Lower leg skin (tissue), 4 donors: ENCODE data around the gene COPS7A. TPM values are rescaled to one million over a fixed set of nuclear protein-coding genes. Genes with fewer than 3 reads are reported as not detected.
A peak's percentile ranks its signal among the peaks of the same experiment; 100 is the strongest.

Experiments used
- DNase-seq, 2 donors: peaks; one replicate each; pipeline ENCODE4 v3.0.0-alpha.2; 2019; ENCODE audit warnings: low spot score in 2 of 2
- H3K4me3 ChIP-seq: fragments of 200-600 bp; sonication (generic); 2 replicates; pipeline ENCODE4 v1.5.1; 2017; ENCODE audit warnings: mild to moderate bottlenecking, low read depth; ENCODE audit not compliant: poor library complexity, severe bottlenecking
- POLR2A ChIP-seq, 2 donors: fragments of 450-650 bp; IDR thresholded peaks; one replicate each; pipeline ENCODE4 v1.6.1; 2016 to 2017; ENCODE audit warnings: antibody characterized with exemption in 2 of 2, mild to moderate bottlenecking in 1 of 2, moderate library complexity in 1 of 2
- WGBS, 2 donors: methylation state at CpG; one replicate each; pipeline ENCODE4 v1.1.5; 2018; 5-methylcytosine and 5-hydroxymethylcytosine counted together
- intact Hi-C: fragments of 100-400 bp; cut with DNase I; formaldehyde crosslinking; loops from one replicate; pipeline ENCODE4 v1.15.0; 2023; ENCODE audit warnings: low total_unique reads
- total RNA-seq, 4 donors: library from RNA; depleted of rRNA; stranded (reverse); fragments of >200 nt; gene quantifications; one replicate each; pipeline ENCODE4 v1.1.0, GENCODE V29; 2016
- TF ChIP-seq, protein P1 (sequence below), 3 donors: fragments of 450-650 bp; IDR thresholded peaks; one replicate each; pipeline ENCODE4 v1.5.1; 2016; ENCODE audit warnings: antibody characterized with exemption in 3 of 3, mild to moderate bottlenecking in 3 of 3, moderate library complexity in 2 of 3

The COPS7A gene
- total RNA-seq, 4 donors from 2014 or later, result 46.3 to 64.6 (median 56.6) TPM

DNA sequence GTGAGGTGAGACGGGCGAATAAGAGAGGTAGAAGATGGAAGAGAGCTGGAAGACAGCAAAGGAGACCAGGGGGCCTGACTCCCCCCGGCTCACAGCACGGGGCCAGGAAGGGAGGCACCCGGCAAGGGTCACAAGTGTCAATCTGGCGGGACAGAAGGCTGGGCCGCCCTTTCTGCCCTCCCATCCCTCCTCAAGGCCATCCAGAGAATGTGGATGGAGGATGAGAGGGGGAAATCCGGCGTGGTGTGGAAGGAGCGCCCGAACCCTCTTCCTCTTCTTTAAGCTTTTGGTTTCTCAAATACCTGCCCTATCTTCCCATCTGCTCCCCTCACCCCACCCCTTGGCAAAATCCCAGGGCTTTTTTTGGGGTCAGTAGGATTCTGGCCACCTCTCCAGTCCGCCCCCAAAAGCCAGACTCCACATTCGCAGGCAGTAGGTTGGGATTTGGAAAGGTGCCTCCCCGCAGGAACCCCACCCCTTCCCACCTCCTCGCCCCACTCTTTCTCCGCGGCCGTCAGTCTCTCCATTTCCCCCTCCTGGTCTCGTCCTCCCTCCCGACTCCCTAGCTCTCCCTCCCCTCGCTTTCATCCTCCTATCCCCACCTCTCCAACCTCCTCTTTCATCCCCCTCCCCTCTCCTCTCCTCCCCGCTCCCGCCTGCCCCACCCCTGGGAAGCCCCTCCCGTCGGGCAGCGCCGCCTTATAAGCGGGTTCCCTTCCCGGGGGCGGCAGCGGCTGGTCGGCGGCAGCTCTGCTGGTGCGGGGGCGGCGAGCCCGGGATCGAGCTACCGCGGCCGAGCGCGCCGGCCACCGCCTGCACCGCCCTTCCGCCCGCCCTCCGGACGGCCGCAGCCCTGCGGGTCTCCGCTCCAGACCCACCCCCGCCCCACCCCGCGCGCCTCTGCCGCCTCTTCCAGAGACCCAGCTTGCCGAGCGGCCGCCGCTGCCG is 42.1 kb downstream of the COPS7A start, which contains the start of gene PTMS:
Gene PTMS, plus strand, starts transcription at position 730 of the 948 bp plus-strand sequence. CDS start 343 bp downstream, outside the sequence.
- peak in 1 of 2 donors; percentile 75 for TF ChIP-seq POLR2A (IDR thresholded peaks at IDR 0.05)
- TF ChIP-seq, protein P1, sequence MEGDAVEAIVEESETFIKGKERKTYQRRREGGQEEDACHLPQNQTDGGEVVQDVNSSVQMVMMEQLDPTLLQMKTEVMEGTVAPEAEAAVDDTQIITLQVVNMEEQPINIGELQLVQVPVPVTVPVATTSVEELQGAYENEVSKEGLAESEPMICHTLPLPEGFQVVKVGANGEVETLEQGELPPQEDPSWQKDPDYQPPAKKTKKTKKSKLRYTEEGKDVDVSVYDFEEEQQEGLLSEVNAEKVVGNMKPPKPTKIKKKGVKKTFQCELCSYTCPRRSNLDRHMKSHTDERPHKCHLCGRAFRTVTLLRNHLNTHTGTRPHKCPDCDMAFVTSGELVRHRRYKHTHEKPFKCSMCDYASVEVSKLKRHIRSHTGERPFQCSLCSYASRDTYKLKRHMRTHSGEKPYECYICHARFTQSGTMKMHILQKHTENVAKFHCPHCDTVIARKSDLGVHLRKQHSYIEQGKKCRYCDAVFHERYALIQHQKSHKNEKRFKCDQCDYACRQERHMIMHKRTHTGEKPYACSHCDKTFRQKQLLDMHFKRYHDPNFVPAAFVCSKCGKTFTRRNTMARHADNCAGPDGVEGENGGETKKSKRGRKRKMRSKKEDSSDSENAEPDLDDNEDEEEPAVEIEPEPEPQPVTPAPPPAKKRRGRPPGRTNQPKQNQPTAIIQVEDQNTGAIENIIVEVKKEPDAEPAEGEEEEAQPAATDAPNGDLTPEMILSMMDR (IDR thresholded peaks at IDR 0.05), result no peak
- 3 to 4% methylated on average over 33 to 53 of the region's 63 CpGs for WGBS, 2 donors
- peak; percentile 62 to 95 for DNase-seq
- peak within 1 kb of the TSS; percentile 58 for H3K4me3 ChIP-seq
- intact Hi-C loops, result no loop called here

DNA sequence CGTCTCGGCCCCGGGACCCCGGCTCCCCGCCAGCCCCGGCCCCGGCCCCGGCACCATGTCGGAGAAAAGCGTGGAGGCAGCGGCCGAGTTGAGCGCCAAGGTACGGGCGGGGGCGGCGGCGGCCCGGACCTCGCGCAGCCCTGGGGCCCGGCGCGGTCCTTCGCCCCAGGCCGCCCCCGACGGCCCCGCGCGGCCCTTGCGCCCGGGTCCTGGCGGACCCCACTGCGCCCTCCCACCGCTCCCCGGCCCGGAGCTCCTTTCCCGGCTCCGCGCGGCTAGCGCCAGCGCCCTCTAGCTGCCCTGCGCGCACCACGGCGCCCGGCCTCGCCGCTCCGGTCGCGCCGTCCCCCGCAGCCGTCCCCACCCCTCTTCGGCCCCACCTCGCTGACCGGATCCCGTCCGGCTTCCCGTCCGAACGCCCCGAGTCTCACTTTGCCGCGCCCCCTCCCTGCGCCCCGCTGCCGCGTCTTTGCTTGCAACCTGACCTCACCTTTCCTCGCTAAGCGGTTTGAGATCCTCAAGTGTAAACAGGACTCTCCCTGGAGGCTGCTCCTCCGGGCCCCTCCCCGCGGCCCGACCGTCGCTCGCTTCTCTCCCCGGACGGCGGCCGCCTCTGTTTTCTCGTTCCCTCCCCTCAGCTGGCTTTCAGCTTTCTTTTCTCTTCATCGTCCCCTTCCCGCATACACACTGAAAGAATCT is 43.0 kb downstream of the COPS7A start:
- peak overlapping the region; percentile 58 for H3K4me3 ChIP-seq
- DNase-seq, result peak; percentile 73 to 96
- intact Hi-C loops, result no loop called here
- WGBS, 2 donors, result 0% methylated on average over 34 to 41 of the region's 88 CpGs
- TF ChIP-seq, protein P1 (IDR thresholded peaks at IDR 0.05), result no peak
- TF ChIP-seq POLR2A (IDR thresholded peaks at IDR 0.05), result no peak

DNA sequence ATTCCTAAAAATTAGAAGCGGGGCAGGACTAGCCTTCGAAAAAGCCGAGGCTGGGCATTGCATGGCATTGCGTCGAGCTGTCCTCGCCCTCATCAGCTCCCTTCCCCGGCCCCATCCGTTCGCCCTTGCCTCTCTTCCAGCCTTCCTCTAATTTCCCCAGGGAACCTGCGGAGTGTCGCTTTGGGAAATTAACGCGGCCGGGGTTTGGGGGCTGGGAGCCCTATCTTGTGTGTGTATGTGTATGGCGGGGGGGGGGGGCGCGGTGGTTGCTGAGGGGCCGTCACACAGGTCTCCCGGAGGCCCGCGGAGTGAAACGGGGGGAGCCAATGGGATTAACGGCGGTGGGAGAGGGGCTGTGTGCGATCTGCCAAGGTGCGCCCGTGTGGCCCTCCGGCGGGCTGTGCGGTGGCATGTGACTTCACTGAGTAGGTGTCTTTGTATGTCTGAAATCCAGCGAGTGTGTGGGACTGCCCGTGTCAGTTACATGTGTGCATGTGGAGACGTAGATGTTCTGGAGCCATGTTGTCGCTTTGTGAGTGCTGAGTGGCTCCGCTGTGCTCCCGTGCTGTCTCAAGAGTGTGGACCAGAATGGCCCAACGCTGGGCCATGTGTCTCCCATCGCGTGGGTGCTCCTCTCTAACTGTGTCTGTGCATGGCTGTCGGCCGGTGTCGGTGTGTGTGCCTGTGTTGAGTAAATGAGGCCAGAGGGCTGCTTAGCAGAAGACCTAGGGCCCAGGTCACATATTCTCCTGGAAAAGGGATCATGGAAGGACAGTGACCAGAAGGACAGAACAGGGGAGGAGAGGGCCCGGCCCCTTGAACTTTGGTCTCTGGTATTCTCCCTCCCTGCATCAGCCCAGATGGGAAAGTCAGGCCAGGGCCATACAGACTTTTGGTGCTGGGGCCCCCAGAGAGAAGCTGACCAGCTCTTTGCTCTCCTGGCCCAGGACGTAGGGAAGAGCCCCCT is 43.8 kb downstream of the COPS7A start:
- intact Hi-C loops, result no loop called here
- DNase-seq, result no peak

DNA sequence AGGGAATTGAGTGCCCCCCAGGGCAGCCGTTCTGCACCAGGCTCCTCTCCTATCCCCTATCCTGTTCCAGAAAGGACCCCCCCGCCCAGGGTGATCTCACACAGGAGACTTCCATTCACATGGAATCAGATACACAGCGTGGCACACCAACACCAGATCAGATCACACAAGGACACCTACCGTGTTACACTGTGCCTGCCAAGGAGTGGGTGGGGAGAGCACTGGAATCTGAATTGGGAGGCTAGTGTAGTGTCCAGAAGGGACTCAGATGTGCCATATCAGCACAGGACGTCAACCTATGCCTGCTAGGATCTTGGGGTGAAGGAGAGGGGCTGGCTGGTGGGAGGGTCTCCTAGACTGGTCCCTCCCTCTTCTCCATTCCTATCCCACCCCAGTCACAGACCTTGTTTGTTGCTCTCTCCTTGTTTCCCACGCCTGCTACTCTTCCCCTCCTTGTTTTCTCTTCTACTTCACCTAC is 44.6 kb downstream of the COPS7A start:
- 23 to 30% methylated on average over 6 of the region's 6 CpGs for WGBS, 2 donors
- H3K4me3 ChIP-seq, result no peak overlapping the region
- intact Hi-C loops, result no loop called here
- no peak for DNase-seq
- no peak for TF ChIP-seq POLR2A (IDR thresholded peaks at IDR 0.05)
- TF ChIP-seq, protein P1 (IDR thresholded peaks at IDR 0.05), result no peak

More for the DNA sequence above, 43.8 kb downstream of the COPS7A start:
- peak overlapping the region; percentile 58 for H3K4me3 ChIP-seq
- 9 to 14% methylated on average over 36 to 44 of the region's 44 CpGs for WGBS, 2 donors
- TF ChIP-seq POLR2A (IDR thresholded peaks at IDR 0.05), result no peak
- TF ChIP-seq, protein P1 (IDR thresholded peaks at IDR 0.05), result no peak

DNA sequence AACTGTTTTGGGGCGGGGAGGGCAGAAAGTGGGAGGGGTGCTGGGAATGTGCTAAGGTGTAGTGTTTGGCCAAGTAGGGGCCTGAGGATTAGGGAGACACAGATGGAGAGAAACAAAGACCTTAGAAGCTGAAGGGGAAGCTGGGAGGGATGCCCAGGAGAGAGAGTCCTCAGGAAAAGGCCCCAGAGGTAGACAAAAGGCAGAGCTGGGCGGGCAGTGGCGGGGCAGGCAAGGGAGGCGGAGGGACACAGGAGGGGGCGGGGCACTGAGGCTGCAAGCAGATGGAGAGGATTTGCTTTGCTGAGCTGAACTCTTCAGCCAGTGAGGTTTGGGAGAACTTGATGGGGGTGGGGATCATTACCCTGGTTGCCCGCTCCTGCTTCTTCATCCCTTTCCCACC is 45.1 kb downstream of the COPS7A start:
- TF ChIP-seq POLR2A (IDR thresholded peaks at IDR 0.05), result no peak
- TF ChIP-seq, protein P1 (IDR thresholded peaks at IDR 0.05), result no peak
- intact Hi-C loops, result no loop called here
- DNase-seq, result peak in 1 of 2 donors; percentile 46
- WGBS, 2 donors, result 41 to 49% methylated on average over 6 of the region's 6 CpGs
- H3K4me3 ChIP-seq, result no peak overlapping the region
